Fibroblast of peridontal ligament (primary cell): ENCODE results near the gene AFTPH.
A peak's percentile ranks its signal among the peaks of the same experiment; 100 is the strongest.

Source experiments
- DNase-seq: peaks from one replicate; pipeline ENCODE4 v3.0.0-alpha.2; 2010; ENCODE audit errors: extremely low read depth

Gene AFTPH, protein sequence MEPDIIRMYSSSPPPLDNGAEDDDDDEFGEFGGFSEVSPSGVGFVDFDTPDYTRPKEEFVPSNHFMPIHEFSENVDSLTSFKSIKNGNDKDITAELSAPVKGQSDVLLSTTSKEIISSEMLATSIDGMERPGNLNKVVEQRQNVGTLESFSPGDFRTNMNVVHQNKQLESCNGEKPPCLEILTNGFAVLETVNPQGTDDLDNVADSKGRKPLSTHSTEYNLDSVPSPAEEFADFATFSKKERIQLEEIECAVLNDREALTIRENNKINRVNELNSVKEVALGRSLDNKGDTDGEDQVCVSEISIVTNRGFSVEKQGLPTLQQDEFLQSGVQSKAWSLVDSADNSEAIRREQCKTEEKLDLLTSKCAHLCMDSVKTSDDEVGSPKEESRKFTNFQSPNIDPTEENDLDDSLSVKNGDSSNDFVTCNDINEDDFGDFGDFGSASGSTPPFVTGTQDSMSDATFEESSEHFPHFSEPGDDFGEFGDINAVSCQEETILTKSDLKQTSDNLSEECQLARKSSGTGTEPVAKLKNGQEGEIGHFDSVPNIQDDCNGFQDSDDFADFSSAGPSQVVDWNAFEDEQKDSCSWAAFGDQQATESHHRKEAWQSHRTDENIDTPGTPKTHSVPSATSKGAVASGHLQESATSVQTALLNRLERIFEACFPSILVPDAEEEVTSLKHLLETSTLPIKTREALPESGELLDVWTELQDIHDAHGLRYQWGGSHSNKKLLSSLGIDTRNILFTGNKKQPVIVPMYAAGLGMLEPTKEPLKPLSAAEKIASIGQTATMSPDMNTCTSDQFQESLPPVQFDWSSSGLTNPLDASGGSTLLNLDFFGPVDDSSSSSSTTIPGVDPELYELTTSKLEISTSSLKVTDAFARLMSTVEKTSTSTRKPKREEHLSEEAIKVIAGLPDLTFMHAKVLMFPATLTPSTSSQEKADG

DNA sequence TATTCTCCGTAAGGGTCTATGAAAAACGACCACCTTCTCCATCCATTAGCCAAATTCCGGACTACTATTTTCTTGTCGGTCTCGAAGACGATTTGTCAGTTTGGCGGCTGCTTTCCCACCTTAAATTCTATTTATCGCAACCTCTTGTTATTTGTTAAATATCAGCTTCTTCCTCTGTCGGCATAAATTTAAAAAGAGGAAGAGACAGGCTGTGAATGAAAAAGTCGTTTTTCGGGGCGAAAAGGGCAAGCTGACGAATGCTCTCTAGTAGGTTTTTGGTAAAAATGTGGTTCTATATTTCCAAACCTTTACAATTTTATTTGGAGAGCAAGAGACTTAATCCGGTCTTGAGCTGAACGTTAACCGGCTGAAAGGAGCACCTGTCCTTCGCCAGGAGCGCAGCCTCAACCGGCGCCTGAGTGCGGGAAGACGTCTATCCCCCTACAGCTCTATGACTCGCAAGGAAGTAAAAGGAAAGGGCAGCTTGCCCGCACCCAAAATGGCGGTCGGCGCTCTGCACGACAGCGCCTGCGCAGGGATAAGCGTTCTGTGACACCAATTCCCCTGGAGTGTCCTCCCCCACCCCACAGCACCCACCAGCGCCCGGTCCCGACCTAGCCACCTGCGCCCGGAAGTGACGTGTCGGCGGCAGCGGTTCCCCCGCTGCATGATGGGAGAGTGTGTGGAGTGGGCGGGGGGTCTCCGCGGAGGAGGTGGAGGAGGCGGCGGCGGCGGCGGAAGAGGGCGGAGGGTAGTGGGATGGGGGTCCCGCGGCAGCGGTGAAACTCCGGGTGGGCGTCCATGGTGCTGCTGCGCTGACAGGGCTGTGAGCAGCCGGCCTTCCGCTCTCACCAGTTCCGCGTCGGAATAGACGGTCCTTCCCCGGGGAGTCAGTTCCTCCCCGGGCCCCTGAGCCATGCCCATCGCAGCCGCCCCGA, at the start of gene AFTPH:
TSS of gene AFTPH (plus strand) at position 663 of the 938 bp plus-strand sequence. CDS start 27,147 bp downstream, outside the sequence.
- peak; percentile 96 for DNase-seq

DNA sequence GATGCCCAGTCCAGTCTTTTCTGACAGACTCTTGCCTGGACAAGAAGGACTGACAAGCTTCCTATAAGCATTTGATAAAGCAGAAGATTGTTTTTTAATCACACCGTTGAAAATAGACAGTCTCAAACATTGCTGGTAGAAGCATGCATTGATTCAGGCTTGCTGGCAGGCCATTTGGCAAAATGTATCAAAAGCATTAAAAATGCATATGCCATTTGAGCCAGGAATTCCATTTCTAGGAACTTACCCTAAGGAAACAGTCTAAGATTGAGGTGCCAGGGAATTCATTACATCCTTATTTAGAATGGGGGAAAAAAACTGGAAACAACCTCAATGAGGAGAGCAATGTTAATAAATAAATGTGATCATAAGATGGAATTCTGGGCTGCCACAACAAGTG, 49.5 kb upstream of the AFTPH start:
- DNase-seq = no peak

DNA sequence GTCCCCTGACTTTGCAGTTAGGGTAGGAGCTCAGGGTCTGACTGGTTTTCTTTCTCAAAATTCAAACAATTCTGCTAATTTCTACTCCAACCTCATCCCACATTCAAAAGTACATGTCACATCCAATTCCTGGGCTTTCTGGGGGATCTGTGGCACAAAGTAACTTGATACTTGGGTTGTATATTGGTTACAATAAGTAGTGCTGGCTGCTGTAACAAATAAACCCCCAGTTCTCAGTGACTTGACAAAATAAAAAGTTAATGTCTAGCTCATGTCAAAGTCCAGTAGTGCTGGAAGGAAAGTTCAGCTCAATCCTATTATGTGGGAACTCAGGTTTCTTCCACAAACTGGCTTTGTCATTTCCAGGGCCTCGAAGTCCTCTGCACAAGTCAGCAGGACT, 47.1 kb upstream of the AFTPH start:
- no peak for DNase-seq

DNA sequence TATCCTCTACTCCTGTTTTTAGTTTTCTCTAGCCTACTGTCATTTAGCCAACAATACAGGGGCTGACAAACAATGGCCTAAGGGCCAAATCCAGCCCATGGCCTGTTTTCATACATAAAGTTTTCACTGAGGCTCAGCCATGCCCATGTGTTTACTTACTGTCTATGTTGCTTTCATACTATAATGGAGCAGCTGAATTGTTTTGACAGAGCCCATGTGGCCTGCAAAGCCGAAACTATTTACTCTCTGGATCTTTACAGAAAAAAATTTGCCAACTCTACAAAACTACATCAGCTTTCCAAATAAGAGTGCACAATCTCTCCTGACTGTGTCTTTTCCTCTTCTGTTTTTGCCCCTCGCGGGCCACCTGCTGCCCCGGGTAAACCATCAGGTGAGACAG, 46.1 kb upstream of the AFTPH start:
- no peak for DNase-seq

DNA sequence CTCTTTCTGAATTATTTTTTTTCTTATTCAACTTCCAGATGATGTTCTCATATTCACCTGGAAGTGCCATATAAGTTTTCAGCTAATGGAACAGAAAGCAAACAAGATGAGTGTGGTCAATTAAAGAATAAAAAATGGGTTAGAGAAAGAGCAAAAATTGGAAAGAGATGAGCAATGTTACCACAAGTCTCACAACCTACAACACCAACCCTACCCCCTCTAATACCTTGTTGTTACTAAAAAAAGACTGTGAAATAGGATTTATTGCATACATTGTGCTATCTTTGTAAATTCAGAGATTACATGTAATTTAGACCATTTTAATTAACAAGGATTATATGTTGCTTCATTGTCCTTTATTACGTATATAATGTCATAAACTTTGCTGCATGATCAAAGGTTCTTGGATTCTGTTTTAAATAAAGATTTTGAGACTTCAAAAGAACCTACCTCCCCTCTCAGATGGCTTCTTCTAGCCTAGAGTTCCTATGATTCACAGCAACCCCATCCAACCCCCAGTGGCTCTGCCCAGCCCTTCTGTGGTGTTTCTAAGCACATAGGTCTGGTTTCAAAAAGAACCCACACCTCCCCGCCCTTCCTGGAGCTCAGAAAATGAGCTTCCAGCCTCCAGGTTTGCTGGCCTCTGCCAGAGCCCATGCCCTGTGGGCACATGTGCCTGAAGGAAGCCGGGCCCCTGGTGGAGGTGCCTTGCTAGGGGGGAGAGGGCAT, 45.5 kb upstream of the AFTPH start:
- no peak for DNase-seq

- no peak for DNase-seq
These were observed 44.6 kb upstream of the AFTPH start for GRCh38 chr2:64479259-64480117.

GRCh38 chr2:64481665-64482064, 42.5 kb upstream of the AFTPH start:
- DNase-seq = no peak

GRCh38 chr2:64482243-64482642, 41.9 kb upstream of the AFTPH start:
- DNase-seq = no peak

- no peak for DNase-seq
These were observed 41.2 kb upstream of the AFTPH start for GRCh38 chr2:64482765-64483504.

DNA sequence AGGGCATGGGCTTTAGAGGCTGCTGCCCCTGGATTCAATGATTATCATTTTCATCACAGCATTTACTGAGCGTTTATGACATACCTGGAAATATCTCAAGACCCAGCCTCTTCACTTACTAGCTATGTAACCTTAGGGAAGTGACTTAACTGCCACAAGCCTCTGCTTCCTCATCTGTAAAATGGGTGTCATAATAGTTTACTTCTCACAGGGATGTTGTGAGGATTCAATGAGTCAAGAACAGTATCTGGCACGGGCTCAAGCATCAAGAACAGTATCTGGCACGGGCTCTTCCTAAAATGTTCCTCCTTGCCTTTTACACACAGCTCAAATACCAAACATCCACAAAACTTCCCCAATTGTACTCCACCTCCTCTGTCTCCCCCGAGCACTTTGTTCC, 38.8 kb upstream of the AFTPH start:
- DNase-seq = no peak

- peak; percentile 8 for DNase-seq
These were observed 38.2 kb upstream of the AFTPH start for GRCh38 chr2:64485961-64486360.

- DNase-seq = no peak
These were observed 36.7 kb upstream of the AFTPH start for GRCh38 chr2:64487256-64488049.

DNA sequence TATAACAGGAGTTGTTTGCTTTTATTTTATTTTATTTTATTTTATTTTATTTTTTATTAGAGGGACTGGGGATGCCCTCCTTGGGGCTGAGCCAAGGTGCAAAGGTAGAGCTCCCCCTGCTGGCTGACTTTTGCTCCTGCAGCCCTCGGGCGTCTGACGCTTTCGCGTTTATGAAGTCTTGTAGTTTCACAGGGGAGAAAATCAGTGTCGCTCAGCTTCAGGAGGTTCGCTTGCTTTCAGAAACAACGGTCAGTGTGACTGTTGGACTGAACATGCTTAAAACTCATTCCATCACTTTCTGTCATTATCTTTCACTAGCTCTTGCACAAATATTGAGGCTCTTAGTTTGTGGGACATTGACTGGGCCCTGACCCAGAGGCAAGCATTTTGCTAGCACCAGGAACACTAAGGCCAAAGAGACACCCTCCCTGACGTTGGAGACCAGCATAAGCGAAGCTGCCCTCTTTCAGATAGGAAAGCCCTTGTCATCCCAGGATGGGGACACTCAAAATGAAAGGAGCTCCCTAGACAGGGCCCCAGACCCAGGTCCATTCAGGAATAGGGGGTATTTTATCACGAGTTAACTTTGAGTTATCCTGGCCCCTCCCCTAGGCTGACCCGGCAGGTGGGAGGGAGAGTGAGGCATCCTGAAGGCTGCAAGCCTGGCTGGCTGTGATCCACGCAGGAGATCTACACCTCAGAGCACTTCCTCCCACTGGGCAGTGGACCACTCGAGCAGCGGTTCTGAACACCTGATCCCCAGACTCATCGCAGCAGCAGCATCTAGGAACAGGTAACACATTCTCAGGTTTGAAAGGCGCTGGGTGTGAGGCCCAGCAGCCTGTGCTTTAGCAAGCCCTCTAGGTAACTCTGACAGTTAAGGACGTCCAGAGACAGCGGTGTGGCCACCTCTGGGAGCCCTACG, 35.8 kb upstream of the AFTPH start:
- peak; percentile 68 for DNase-seq

- no peak for DNase-seq
These were observed 34.9 kb upstream of the AFTPH start for GRCh38 chr2:64489081-64489751.

GRCh38 chr2:64491426-64491825, 32.7 kb upstream of the AFTPH start:
- peak; percentile 5 for DNase-seq

DNA sequence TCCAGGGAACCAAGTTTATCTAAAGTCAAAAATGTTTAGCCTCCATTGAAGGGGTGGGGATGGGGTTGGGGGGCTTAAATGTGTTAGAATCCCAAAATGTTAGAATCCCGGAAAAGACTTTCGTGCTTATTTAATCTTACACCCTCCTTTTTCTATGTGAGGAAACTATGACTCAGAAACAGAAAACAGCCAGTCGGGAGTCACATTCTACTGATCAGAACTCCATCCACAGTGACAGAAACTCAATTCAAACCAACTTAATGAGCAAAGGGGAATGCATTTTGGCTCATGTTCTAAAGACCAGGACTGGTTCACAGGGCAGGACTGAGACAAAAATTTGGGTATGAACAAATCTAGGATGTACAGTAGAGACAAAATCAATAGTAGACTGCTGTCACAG, 31.9 kb upstream of the AFTPH start:
- no peak for DNase-seq

DNA sequence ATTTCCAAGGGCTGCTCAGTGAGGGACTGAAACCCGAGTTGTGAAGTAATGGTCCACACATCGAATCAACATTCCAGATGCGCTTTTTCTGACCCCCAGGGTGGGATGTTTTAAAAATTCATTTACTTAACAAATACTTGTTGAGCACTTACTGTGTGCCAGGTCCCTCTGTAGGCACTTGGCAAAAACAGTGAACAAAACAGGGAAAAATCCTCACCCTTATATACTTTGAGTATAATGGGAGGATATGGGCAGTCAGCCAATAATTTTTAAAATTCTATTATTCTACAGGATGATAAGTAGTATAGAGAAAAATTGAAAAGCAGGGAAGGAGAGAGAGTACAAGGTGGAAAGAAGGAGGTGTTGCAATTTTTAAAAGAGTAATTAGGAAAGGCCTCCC, 31.3 kb upstream of the AFTPH start:
- DNase-seq = no peak
